ENCODE data around the gene DAND5. TPM values are rescaled to one million over a fixed set of nuclear protein-coding genes. Genes with fewer than 3 reads are reported as not detected.
"Not testable (repeated sequence)": the region's sequence is repeated elsewhere in the genome, so short reads cannot be mapped to it uniquely, and the experiment has no call there.

Gene DAND5
- total RNA-seq, 1 experiment from 2014 or later, result 0.52 TPM

DNA sequence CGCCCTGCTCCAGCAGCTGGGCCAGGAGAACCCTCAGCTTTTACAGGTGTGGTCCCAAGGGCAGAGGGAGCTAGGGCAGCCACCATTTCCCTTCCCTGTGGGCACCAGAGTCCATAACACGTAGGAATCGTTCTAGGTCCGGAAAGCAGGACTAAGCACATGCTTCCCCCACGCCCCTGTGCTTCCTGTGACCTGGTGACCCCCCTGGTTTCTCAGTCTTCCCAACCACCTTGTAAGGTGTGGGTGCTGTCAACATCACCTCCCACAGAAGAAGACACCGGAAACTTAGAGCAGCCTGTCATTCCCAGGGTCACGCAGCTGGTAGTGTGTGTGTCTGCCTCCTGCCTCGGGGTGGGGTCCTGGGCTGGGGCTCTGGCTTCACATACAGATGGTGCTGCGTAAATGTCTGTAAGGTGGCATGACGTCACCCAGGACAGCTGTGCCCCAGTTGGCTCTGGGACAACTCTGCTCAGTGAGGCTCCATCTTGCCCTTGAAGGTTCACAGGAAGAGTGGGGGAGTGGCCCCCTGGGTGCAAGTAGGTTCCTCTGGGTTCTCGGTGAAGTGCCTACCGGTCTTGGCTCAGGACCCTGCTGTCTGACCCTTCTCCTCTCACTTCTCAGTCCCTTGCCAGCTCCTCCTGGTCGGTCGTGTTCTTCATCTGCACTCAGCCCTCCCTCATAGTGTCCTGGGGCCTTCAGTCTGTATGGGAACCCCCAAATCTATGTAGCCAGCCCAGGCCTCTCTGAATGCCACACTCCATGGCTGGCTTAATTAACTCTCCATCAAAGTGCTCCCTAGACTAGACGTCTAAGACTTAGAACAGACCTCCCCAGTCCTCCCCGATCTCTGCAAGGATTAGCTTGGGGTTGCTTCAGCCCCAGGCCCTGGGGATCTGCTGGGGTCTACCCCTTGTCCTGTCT is 19.8 kb upstream of the DAND5 start:
- Histone ChIP-seq H3K9me3 (ENCODE audit: low read length) (no peaks in the 10 kb centered on the region), H3K27ac (ENCODE audit: low read length) (no peak overlapping the region), H4K20me1 (ENCODE audit: insufficient read depth, low read depth, low read length) (no peaks in the 10 kb centered on the region; the same call in 1 of the 2 replicates), H3K36me3 (ENCODE audit: insufficient read depth, low read length) (peaks cover 17% of the 10 kb centered on the region; the same call in 1 of the 2 replicates), H3K4me1 (ENCODE audit: low read length) (peaks cover 28% of the 10 kb centered on the region), H3K9me2 (replicated peaks; ENCODE audit: insufficient read depth, low read length) (no peaks in the 10 kb centered on the region), H3K4me3 (ENCODE audit: low read length) (no peak overlapping the region), H3K27me3 (ENCODE audit: low read length) (no peaks in the 10 kb centered on the region), H3K4me2 (ENCODE audit: low read depth, low read length, poor library complexity, severe bottlenecking) (no peak overlapping the region), H3K79me2 (ENCODE audit: low read length) (peaks cover 25% of the 10 kb centered on the region), H2AFZ (ENCODE audit: low read length) (no peak overlapping the region), H3K9ac (ENCODE audit: low read length) (no peak overlapping the region)
- no peak for DNase-seq

DNA sequence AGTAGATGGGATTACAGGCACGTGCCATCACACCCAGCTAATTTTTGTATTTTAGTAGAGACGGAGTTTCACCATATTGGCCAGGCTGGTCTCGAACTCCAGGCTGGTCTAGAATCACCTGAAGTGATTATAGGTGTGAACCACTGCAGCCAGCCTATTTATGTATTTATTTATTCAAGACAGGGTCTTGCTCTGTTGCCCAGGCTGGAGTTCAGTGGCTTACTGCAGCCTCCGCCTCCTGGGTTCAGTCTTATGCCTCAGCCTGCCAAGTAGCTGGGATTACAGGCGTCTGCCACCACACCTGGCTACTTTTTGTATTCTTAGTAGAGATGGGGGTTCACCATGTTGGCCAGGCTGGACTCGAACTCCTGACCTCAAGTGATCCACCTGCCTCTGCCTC is 17.3 kb upstream of the DAND5 start:
- not testable (repeated sequence) for DNase-seq; H3K4me2 ChIP-seq (ENCODE audit: low read depth, low read length, poor library complexity, severe bottlenecking); H3K27me3 ChIP-seq (ENCODE audit: low read length); H3K4me3 ChIP-seq (ENCODE audit: low read length); H3K9me2 ChIP-seq (replicated peaks; ENCODE audit: insufficient read depth, low read length); H3K27ac ChIP-seq (ENCODE audit: low read length); H2AFZ ChIP-seq (ENCODE audit: low read length); H4K20me1 ChIP-seq (ENCODE audit: insufficient read depth, low read depth, low read length); H3K9me3 ChIP-seq (ENCODE audit: low read length); H3K9ac ChIP-seq (ENCODE audit: low read length)
- peaks cover 17% of the 10 kb centered on the region; the same call in 1 of the 2 replicates for H3K36me3 ChIP-seq (ENCODE audit: insufficient read depth, low read length)
- peaks cover 38% of the 10 kb centered on the region for H3K79me2 ChIP-seq (ENCODE audit: low read length)
- peaks cover 36% of the 10 kb centered on the region for H3K4me1 ChIP-seq (ENCODE audit: low read length)

DNA sequence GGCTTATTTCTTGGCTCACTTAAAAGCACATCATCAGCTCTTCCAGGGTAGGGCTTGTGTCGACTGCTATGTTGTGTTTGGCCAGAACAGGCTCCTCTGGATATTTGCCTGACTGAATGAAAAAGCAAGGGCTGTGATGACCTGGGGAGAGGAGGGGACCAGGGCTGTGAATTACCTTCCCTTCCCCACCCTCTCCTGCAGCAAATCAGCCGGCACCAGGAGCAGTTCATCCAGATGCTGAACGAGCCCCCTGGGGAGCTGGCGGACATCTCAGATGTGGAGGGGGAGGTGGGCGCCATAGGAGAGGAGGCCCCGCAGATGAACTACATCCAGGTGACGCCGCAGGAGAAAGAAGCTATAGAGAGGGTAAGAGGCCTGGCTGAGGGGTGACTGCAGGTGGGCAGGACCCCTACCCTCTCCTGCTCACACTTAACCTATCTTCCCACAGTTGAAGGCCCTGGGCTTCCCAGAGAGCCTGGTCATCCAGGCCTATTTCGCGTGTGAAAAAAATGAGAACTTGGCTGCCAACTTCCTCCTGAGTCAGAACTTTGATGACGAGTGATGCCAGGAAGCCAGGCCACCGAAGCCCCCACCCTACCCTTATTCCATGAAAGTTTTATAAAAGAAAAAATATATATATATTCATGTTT is 16.8 kb upstream of the DAND5 start:
- Histone ChIP-seq H3K79me2 (ENCODE audit: low read length) (peaks cover 37% of the 10 kb centered on the region), H3K4me1 (ENCODE audit: low read length) (peaks cover 35% of the 10 kb centered on the region), H4K20me1 (ENCODE audit: insufficient read depth, low read depth, low read length) (no peaks in the 10 kb centered on the region), H3K9me2 (replicated peaks; ENCODE audit: insufficient read depth, low read length) (no peaks in the 10 kb centered on the region), H3K36me3 (ENCODE audit: insufficient read depth, low read length) (peaks cover 13% of the 10 kb centered on the region; the same call in 1 of the 2 replicates), H2AFZ (ENCODE audit: low read length) (no peak overlapping the region), H3K4me2 (ENCODE audit: low read depth, low read length, poor library complexity, severe bottlenecking) (no peak overlapping the region), H3K27me3 (ENCODE audit: low read length) (no peaks in the 10 kb centered on the region), H3K9ac (ENCODE audit: low read length) (no peak overlapping the region), H3K27ac (ENCODE audit: low read length) (no peak overlapping the region), H3K9me3 (ENCODE audit: low read length) (no peaks in the 10 kb centered on the region), H3K4me3 (ENCODE audit: low read length) (no peak overlapping the region)
- no peak for DNase-seq

- Histone ChIP-seq H3K4me2 (ENCODE audit: low read depth, low read length, poor library complexity, severe bottlenecking) (no peak overlapping the region), H3K9me3 (ENCODE audit: low read length) (no peaks in the 10 kb centered on the region), H3K4me3 (ENCODE audit: low read length) (no peak overlapping the region), H3K36me3 (ENCODE audit: insufficient read depth, low read length) (peaks cover 6% of the 10 kb centered on the region; the same call in 1 of the 2 replicates), H3K4me1 (ENCODE audit: low read length) (peaks cover 39% of the 10 kb centered on the region), H3K9ac (ENCODE audit: low read length) (no peak overlapping the region), H3K9me2 (replicated peaks; ENCODE audit: insufficient read depth, low read length) (no peaks in the 10 kb centered on the region), H3K79me2 (ENCODE audit: low read length) (peaks cover 36% of the 10 kb centered on the region), H2AFZ (ENCODE audit: low read length) (no peak overlapping the region), H3K27me3 (ENCODE audit: low read length) (no peaks in the 10 kb centered on the region), H3K27ac (ENCODE audit: low read length) (no peak overlapping the region), H4K20me1 (ENCODE audit: insufficient read depth, low read depth, low read length) (no peaks in the 10 kb centered on the region)
- DNase-seq, result no peak
Measured at GRCh38 chr19:12953138-12953798, 16.1 kb upstream of the DAND5 start.

- 0 out of 2 replicates have a peak, but pooled peaks cover 3% of the 10 kb centered on the region for H3K36me3 ChIP-seq (ENCODE audit: insufficient read depth, low read length)
- H3K9me2 ChIP-seq (replicated peaks; ENCODE audit: insufficient read depth, low read length), result no peaks in the 10 kb centered on the region
- no peak overlapping the region for H3K4me3 ChIP-seq (ENCODE audit: low read length)
- peak; percentile 45 for DNase-seq
- H3K4me2 ChIP-seq (ENCODE audit: low read depth, low read length, poor library complexity, severe bottlenecking), result peak overlapping the region; percentile 73
- peak overlapping the region; percentile 56 for H3K27ac ChIP-seq (ENCODE audit: low read length)
- peak overlapping the region; percentile 87 for H3K9ac ChIP-seq (ENCODE audit: low read length)
- no peak overlapping the region for H2AFZ ChIP-seq (ENCODE audit: low read length)
- H3K9me3 ChIP-seq (ENCODE audit: low read length), result no peaks in the 10 kb centered on the region
- no peaks in the 10 kb centered on the region for H4K20me1 ChIP-seq (ENCODE audit: insufficient read depth, low read depth, low read length)
- H3K4me1 ChIP-seq (ENCODE audit: low read length), result peaks cover 39% of the 10 kb centered on the region
- H3K27me3 ChIP-seq (ENCODE audit: low read length), result no peaks in the 10 kb centered on the region
- H3K79me2 ChIP-seq (ENCODE audit: low read length), result peaks cover 36% of the 10 kb centered on the region
Measured at GRCh38 chr19:12953799-12954611, 15.4 kb upstream of the DAND5 start.

- Histone ChIP-seq H3K27ac (ENCODE audit: low read length) (peak overlapping the region; percentile 56), H3K4me2 (ENCODE audit: low read depth, low read length, poor library complexity, severe bottlenecking) (peak overlapping the region; percentile 73), H3K9ac (ENCODE audit: low read length) (peak overlapping the region; percentile 87)
Measured at GRCh38 chr19:12954612-12954962, 14.8 kb upstream of the DAND5 start.

GRCh38 chr19:12955575-12955974 is 13.8 kb upstream of the DAND5 start:
- H3K79me2 ChIP-seq (ENCODE audit: low read length), result peaks cover 36% of the 10 kb centered on the region
- H3K4me3 ChIP-seq (ENCODE audit: low read length), result peak overlapping the region; percentile 92
- H4K20me1 ChIP-seq (ENCODE audit: insufficient read depth, low read depth, low read length); DNase-seq; H3K9me3 ChIP-seq (ENCODE audit: low read length); H3K9me2 ChIP-seq (replicated peaks; ENCODE audit: insufficient read depth, low read length); H3K36me3 ChIP-seq (ENCODE audit: insufficient read depth, low read length); H3K27me3 ChIP-seq (ENCODE audit: low read length); H2AFZ ChIP-seq (ENCODE audit: low read length): not testable (repeated sequence)
- H3K9ac ChIP-seq (ENCODE audit: low read length), result peak overlapping the region; percentile 87
- H3K4me2 ChIP-seq (ENCODE audit: low read depth, low read length, poor library complexity, severe bottlenecking), result peak overlapping the region; percentile 73
- H3K4me1 ChIP-seq (ENCODE audit: low read length), result peaks cover 39% of the 10 kb centered on the region
- peak overlapping the region; percentile 56; the same call in 1 of the 2 replicates for H3K27ac ChIP-seq (ENCODE audit: low read length)

More at GRCh38 chr19:12954612-12954962, 14.8 kb upstream of the DAND5 start:
- no peaks in the 10 kb centered on the region for H3K9me2 ChIP-seq (replicated peaks; ENCODE audit: insufficient read depth, low read length)
- H3K36me3 ChIP-seq (ENCODE audit: insufficient read depth, low read length), result 0 out of 2 replicates have a peak, but pooled peaks cover 3% of the 10 kb centered on the region
- H3K27me3 ChIP-seq (ENCODE audit: low read length), result no peaks in the 10 kb centered on the region
- H3K4me1 ChIP-seq (ENCODE audit: low read length), result peaks cover 39% of the 10 kb centered on the region
- peaks cover 36% of the 10 kb centered on the region for H3K79me2 ChIP-seq (ENCODE audit: low read length)
- no peaks in the 10 kb centered on the region for H3K9me3 ChIP-seq (ENCODE audit: low read length)
- H3K4me3 ChIP-seq (ENCODE audit: low read length), result peak overlapping the region; percentile 92; the same call in 1 of the 2 replicates
- peak; percentile 48 for DNase-seq
- H4K20me1 ChIP-seq (ENCODE audit: insufficient read depth, low read depth, low read length), result no peaks in the 10 kb centered on the region
- H2AFZ ChIP-seq (ENCODE audit: low read length), result no peak overlapping the region

All from Karpas-422 (cell line).